ENCODE results near the gene TSHZ2.

Gene TSHZ2

DNA sequence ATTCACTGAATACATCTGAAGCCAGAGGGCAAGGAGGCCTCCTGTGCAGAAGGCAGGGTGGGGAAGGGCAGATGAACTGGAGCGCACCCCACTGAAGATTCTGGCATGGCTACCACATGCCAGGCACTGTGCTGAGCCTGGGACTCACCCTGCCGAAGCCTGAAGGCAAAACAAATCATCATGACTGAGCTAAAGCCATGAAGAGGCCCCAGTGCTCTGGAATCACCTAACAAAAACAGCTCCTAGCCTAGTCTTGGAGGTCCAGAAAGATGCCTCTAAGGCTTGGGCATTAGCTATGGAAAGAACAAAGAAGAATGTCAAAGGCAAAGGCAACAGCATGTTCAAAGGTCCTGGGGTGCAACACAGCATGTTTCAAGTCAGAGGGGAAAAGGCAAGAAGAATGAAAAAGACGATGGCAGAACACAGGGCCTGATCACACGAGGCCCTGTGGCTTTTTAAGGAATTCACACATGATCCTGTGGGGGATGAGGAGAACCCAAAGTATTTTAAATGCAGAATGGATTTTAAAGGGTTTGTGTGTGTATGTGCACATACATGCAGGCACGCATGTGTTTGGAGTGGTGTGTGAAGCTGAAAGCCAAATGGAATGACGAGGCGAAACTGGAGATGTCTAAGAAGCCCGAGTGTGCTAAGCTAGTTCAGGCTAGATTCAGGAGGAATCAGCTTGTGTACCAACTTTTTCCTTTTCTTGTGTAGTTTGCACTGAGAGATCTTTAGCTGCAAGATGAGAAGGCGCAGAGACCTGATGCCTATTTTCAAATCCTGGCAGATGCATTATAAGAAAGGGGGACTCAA, 360.1 kb downstream of the TSHZ2 start:
- CTCF ChIA-PET = no interaction called here
- DNase-seq (ENCODE audit: extremely low spot score) = no peak
- TF ChIP-seq, protein P1, sequence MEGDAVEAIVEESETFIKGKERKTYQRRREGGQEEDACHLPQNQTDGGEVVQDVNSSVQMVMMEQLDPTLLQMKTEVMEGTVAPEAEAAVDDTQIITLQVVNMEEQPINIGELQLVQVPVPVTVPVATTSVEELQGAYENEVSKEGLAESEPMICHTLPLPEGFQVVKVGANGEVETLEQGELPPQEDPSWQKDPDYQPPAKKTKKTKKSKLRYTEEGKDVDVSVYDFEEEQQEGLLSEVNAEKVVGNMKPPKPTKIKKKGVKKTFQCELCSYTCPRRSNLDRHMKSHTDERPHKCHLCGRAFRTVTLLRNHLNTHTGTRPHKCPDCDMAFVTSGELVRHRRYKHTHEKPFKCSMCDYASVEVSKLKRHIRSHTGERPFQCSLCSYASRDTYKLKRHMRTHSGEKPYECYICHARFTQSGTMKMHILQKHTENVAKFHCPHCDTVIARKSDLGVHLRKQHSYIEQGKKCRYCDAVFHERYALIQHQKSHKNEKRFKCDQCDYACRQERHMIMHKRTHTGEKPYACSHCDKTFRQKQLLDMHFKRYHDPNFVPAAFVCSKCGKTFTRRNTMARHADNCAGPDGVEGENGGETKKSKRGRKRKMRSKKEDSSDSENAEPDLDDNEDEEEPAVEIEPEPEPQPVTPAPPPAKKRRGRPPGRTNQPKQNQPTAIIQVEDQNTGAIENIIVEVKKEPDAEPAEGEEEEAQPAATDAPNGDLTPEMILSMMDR (IDR thresholded peaks at IDR 0.05; ENCODE audit: control extremely low read depth, extremely low read depth, low read depth, missing control alignments) = no peak
- POLR2A ChIA-PET = no interaction called here

DNA sequence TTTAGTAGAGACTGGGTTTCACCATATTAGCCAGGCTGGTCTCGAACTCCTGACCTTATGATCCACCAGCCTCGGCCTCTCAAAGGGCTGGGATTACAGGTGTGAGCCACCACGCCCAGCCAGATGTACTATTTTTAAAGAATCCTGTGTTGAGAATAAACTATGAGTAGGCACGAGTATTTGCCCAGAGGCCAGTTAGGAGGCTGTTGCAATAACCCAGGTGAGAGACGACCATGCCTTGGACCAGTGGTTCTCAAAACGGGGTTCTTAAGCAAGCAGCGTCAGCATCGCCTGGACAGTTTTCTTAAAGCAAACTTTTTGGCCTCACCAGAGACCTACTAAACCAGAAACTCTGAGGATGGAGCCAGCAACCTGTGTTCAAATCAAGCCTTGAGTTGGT, 362.7 kb downstream of the TSHZ2 start:
- CTCF ChIA-PET = no interaction called here
- POLR2A ChIA-PET = no interaction called here
- TF ChIP-seq, protein P1 (IDR thresholded peaks at IDR 0.05; ENCODE audit: control extremely low read depth, extremely low read depth, low read depth, missing control alignments) = no peak

DNA sequence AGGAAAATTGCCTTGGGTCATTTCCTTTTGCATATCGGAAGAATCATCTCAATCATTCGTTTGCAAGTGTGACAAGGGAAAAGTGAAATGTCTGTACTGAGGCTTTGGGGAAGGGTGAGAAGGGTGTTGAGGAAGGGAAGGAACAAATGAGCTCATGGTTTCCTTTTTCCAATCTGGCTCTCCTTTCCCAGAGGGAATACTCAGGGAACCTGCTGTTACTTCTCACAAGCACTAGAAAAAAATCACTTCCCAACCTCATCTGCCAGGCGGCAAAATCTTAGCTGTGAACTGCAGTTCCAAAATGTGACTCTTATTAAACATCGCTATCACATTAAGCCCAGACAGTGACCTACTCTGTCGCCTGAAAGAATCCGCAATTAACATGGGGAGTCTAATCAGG, 363.4 kb downstream of the TSHZ2 start:
- TF ChIP-seq, protein P1 (IDR thresholded peaks at IDR 0.05; ENCODE audit: control extremely low read depth, extremely low read depth, low read depth, missing control alignments) = no peak
- no peak for DNase-seq (ENCODE audit: extremely low spot score)
- POLR2A ChIA-PET = no interaction called here
- CTCF ChIA-PET = interaction anchor here (1.1 kb wide), 1 partner anchor 9 kb away, joined by 3 read pairs; no protein-coding TSS in a partner anchor

More for the DNA sequence above, 362.7 kb downstream of the TSHZ2 start:
- no peak for DNase-seq (ENCODE audit: extremely low spot score)

DNA sequence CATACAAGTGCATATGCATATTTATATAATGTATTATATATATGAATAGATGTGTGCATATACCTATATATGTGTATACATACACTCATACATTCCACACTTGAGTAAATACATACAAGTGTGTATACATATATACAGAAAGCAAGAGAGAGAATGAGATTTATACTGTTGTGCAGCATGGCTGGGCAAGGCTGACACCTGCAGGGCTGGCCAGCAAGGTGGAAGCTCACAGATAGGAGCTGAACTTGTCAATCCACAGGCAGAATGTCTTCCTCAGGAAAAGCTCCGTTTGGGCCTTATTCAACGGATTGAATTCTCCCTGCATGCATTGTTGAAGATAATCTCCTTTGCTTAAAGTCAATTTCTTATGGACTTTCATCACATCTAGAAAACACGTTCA, 364.7 kb downstream of the TSHZ2 start:
- CTCF ChIA-PET = no interaction called here
- no peak for DNase-seq (ENCODE audit: extremely low spot score)
- TF ChIP-seq, protein P1 (IDR thresholded peaks at IDR 0.05; ENCODE audit: control extremely low read depth, extremely low read depth, low read depth, missing control alignments) = no peak
- POLR2A ChIA-PET = no interaction called here

DNA sequence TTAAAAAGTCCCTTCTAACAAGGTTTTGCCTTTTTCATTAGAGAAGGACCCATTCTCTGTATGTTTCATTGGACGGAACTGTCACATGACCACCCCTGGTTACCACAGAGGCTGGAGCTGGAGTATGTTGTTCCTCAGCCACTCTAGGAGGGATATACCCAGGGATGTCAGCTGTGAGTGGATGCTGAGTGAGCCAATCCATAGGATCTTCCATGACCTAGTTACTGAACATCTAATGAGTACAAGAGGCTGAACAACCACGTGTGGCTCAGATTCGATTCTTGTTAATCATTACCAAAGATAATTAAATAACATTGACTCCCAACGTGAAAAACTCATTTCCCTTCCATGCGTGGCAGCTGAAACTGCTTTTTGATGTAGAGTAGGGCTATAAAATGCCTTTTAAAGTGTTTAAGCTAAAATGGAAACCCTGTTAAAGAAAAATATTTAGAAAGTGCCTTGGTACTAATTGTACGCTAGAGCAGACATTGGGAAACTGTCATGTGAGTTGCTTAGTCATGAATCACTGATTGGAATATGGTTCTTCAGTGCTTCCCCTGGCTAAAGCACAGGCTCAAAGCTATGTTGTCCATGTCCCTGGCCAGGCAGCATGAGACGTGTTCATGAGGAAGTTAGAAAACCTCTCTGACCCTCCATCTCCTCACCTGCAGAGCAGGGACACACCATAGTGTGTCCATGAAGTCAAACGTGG, 365.4 kb downstream of the TSHZ2 start:
- CTCF ChIA-PET = no interaction called here

DNA sequence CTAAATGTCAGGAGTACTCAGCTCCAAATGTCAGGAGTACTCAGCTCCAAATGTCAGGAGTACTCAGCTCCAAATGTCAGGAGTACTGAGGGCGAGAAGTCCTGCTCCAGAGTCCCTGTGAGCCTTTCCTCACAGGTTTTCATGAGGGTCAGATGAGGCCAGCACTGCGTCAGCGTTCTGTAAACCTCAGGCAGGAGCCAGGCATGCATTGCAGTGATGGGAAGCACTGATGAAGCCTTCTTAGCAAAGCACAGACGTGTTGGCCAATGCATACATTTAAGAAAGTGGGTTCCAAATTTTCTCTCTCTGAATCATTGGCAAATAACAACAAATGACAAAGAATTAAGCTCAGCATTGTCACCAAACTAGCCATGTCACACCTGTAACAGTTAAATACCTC, 366.6 kb downstream of the TSHZ2 start:
- TF ChIP-seq, protein P1 (IDR thresholded peaks at IDR 0.05; ENCODE audit: control extremely low read depth, extremely low read depth, low read depth, missing control alignments) = no peak
- ChIA-PET POLR2A (no interaction called here), CTCF (interaction anchor here (1.1 kb wide), 1 partner anchor 12 kb away, joined by 3 read pairs; no protein-coding TSS in a partner anchor)
- no peak for DNase-seq (ENCODE audit: extremely low spot score)

More for the DNA sequence above, 365.4 kb downstream of the TSHZ2 start:
- POLR2A ChIA-PET = no interaction called here
- DNase-seq (ENCODE audit: extremely low spot score) = no peak
- TF ChIP-seq, protein P1 (IDR thresholded peaks at IDR 0.05; ENCODE audit: control extremely low read depth, extremely low read depth, low read depth, missing control alignments) = no peak
